NCI-H1694 treated with DMSO at 0.1 percent for 48 hours (cell line): ENCODE measurements around the gene CLEC4G.
"Not testable (repeated sequence)": the region's sequence is repeated elsewhere in the genome, so short reads cannot be mapped to it uniquely, and the experiment has no call there.

Source experiments
- DNase-seq: peaks from one replicate; lab custom pipeline; 2025; lab: John Stamatoyannopoulos, UW

CLEC4G gene, protein sequence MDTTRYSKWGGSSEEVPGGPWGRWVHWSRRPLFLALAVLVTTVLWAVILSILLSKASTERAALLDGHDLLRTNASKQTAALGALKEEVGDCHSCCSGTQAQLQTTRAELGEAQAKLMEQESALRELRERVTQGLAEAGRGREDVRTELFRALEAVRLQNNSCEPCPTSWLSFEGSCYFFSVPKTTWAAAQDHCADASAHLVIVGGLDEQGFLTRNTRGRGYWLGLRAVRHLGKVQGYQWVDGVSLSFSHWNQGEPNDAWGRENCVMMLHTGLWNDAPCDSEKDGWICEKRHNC

GRCh38 chr19:7732045-7732444 is at the start of gene CLEC4G:
Gene CLEC4G (minus strand): TSS chr19:7732110. CDS start chr19:7732102, 8 bp downstream.
- DNase-seq, result no peak

GRCh38 chr19:7781157-7781556 is 49.2 kb upstream of the CLEC4G start:
- DNase-seq, result no peak

GRCh38 chr19:7779631-7780486 is 47.9 kb upstream of the CLEC4G start:
- DNase-seq, result no peak

DNA sequence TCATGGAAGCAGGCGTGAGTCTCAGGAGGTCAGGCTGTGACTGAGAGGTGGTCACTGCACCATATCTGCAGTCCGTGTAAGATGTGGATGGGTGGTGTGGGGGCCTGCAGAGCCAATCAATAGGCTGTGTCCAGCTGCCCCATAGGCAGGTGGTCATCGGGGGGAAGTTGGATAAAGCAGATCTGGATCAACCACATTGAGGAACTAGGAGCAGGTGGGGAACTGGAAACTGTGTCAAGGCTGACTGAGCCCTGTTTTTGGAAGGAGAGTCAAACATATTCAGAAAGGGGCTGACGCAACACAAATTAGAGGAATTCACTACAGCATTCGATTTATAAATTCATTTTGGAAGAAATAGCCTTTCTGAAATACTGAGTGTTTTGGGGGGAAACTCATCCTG is 46.2 kb upstream of the CLEC4G start:
- no peak for DNase-seq

DNA sequence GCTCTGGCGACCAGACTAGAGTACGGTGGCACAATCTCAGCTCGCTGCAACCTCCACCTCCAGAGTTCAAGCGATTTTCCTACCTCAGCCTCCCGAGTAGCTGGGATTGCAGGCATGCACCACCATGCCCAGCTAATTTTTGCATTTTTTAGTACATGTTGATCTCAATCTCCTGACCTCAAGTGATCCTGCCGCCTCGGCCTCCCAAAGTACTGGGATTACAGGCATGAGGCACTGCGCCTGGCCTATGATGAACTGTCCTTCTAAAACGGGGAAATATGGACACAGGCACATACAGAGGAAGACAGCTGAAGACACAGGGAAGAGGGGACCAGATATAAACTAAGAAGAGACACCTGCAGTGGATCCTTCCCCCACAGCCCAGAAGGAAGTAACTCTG is 43.9 kb upstream of the CLEC4G start:
- DNase-seq, result no peak

DNA sequence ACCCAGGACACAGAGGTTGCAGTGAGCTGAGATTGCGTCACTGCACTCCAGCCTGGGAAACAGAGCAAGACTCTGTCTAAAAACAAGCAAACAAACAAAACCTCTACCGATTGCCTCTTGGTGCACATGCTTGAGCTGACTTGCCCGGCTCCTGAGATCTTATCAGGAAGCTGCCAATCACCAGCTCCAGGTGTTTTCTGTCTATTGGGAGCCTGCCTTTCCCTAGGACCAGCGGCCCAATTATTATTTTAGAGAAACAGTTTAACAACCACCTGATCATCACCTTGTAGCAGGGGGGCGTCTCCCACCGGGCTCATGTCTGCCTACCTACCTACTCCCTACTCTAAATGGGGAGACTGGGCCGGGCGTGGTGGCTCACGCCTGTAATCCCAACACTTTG is 41.9 kb upstream of the CLEC4G start:
- DNase-seq, result no peak

DNA sequence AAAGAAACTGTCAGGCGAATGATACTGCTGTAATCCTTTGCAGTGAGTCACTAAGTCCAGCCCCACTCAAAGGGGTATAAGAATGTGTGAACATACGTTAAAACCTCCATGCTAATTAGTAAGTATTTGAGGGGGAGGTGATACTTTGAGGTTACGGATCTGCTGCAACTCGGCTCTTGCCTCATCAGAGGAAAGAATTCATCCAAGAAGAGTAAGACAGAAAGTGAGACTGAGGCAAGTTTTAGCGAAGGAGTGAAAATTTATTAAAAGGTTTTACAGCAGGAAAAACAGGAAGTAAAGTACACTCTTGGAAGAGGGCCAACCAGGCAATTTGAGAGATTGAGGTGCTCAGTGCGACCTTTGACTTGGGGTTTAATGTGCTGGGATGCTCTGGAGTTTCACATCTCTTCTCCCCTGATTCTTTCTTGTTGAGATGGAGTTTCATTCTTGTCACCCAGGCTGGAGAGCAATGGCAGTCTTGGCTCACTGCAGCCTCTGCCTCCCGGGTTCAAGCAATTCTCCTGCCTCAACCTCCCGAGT is 40.9 kb upstream of the CLEC4G start:
- no peak for DNase-seq

- no peak for DNase-seq
These were observed 39.2 kb upstream of the CLEC4G start for GRCh38 chr19:7771072-7771471.

DNA sequence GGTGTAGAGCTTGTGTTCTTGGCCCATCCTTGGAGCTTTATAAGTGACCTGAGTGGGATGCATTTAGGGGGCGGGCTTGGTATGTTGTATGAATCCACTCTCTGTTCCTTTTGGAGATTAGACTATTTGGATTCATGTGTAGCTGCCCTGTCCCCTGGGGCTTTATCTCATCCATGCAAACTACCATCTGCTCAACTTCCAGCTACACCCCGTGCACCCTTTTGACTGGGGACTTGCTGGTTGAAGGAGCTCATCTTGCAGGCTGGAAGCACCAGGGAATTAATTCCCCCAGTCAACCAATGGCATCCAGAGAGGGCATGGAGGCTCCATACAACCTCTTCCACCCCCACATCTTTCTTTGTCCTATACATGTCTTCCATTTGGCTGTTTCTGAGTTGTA is 37.3 kb upstream of the CLEC4G start:
- DNase-seq, result no peak

DNA sequence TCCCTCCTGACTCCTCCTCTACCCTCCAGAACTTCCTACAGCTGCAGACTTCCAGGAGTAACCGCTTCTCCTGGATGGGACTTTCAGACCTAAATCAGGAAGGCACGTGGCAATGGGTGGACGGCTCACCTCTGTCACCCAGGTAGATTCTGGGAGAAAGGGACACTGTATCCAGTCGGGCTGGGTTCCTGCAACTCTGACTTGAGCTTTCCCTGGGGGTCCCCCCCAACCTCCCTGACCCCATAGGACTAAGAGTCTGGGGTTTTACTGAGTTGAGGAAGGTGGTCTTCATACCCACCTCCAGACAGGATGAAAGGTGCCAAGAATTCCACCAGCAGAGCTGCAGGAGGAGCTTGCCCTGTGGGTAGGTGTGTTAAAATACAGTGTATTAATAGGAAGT is 35.6 kb upstream of the CLEC4G start:
- DNase-seq, result no peak

DNA sequence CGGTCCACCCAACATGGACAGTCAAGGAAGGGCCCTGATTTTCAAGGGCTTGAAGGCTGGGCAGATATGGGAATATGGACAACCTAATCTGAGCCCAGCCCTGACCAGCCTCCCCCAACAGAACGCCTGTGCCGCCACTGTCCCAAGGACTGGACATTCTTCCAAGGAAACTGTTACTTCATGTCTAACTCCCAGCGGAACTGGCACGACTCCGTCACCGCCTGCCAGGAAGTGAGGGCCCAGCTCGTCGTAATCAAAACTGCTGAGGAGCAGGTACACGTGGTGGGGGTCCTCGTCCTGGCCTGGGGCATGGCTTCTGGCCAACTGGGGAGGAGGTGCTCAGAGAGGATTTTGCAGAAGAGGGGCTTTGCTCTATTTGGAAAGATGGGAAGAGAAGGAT is 34.6 kb upstream of the CLEC4G start:
- DNase-seq, result no peak

DNA sequence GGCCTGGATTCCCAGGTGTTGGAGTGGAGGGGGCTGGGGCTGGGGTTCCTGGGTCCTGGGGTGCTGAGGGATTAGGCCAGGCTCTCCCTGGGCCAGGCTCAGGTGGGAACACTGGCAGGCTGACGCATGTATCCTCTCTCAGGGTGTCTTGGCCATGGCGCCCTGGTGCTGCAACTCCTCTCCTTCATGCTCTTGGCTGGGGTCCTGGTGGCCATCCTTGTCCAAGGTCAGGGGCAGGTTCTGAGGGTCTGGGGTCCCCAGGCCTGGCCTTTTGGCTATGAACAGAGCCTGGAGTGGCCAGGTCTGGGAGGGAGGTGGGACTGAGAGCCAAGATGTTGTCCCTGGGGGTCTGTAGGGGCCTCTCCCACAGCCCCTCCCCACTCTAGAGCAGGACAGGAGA is 33.1 kb upstream of the CLEC4G start:
- not testable (repeated sequence) for DNase-seq

GRCh38 chr19:7764157-7764556 is 32.2 kb upstream of the CLEC4G start:
- DNase-seq, result not testable (repeated sequence)

GRCh38 chr19:7763696-7764095 is 31.8 kb upstream of the CLEC4G start:
- DNase-seq, result no peak

GRCh38 chr19:7762719-7763293 is 30.9 kb upstream of the CLEC4G start, which contains the start of gene CLEC4M:
Gene CLEC4M (plus strand): TSS chr19:7763243. CDS start chr19:7763267, 24 bp downstream.
- no peak for DNase-seq

- no peak for DNase-seq
These were observed 27.2 kb upstream of the CLEC4G start for GRCh38 chr19:7759156-7759555.

GRCh38 chr19:7757358-7757757 is 25.4 kb upstream of the CLEC4G start:
- no peak for DNase-seq

DNA sequence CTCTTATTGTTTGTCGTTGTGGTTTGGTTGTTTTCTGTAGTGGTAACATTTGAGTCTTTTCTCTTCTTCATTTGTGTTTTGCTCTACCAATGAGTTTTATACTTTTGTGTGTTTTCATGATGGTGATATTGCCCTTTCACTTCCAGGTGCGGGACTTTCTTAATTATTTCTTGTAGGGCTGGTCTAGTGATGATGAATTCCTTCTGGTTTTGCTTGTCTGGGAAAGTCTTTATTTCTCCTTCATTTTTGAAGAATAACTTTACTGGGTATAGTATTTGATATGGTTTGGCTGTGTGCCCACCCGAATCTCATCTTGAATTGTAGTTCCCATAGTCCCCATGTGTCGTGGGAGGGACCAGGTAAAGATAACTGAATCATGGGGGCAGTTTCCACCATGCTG is 24.3 kb upstream of the CLEC4G start:
- no peak for DNase-seq

- DNase-seq, result no peak
These were observed 19.4 kb upstream of the CLEC4G start for GRCh38 chr19:7751157-7751783.

- no peak for DNase-seq
These were observed 16.8 kb upstream of the CLEC4G start for GRCh38 chr19:7748756-7749155.

- no peak for DNase-seq
These were observed 16.3 kb upstream of the CLEC4G start for GRCh38 chr19:7748171-7748570.
